WTC11 (cell line): ENCODE measurements around the gene MBNL1. TPM values are rescaled to one million over a fixed set of nuclear protein-coding genes. Genes with fewer than 3 reads are reported as not detected.

ENCODE experiments used
- ATAC-seq: fragments of 200-7000 bp; cut with Tn5 transposase; 2 replicates; pipeline ENCODE4 v1.10.0; 2021; ENCODE audit warnings: mild to moderate bottlenecking, moderate library complexity
- CTCF ChIA-PET: fragments of 300-600 bp; sonication (Branson Sonifier 250); formaldehyde crosslinking; loops from one replicate; lab custom pipeline; 2021; ENCODE audit warnings: antibody characterized with exemption; lab: Charles Lee
- POLR2A ChIA-PET: fragments of 350-600 bp; sonication (Branson Sonifier 250); formaldehyde crosslinking; loops from one replicate; lab custom pipeline; 2021; ENCODE audit warnings: antibody characterized with exemption; lab: Charles Lee
- DNase-seq: peaks from one replicate; pipeline ENCODE4 v3.0.0; 2021; ENCODE audit warnings: low spot score
- H3K27ac Mint-ChIP-seq: 2 replicates; pipeline ENCODE4 v1.8.0; 2021; ENCODE audit warnings: mixed read lengths
- H3K27me3 Mint-ChIP-seq: 2 replicates; pipeline ENCODE4 v1.8.0; 2021; ENCODE audit warnings: low read depth, mild to moderate bottlenecking, moderate library complexity, mixed read lengths
- H3K36me3 Mint-ChIP-seq: 2 replicates; pipeline ENCODE4 v1.8.0; 2021; ENCODE audit warnings: mixed read lengths
- H3K4me1 Mint-ChIP-seq: 2 replicates; pipeline ENCODE4 v1.8.0; 2022; ENCODE audit warnings: mixed read lengths
- H3K4me3 Mint-ChIP-seq: 2 replicates; pipeline ENCODE4 v1.8.0; 2021; ENCODE audit warnings: mild to moderate bottlenecking, moderate library complexity, mixed read lengths
- H3K9me3 Mint-ChIP-seq: 2 replicates; pipeline ENCODE4 v1.8.0; 2021; ENCODE audit warnings: mixed read lengths
- AFF4 ChIP-seq: sonication (generic); formaldehyde crosslinking; IDR thresholded peaks from 2 replicates; pipeline ENCODE4 v1.8.1; 2023; ENCODE audit warnings: mild to moderate bottlenecking, missing genetic modification reagents, borderline replicate concordance
- AR ChIP-seq: fragments of 250-450 bp; sonication (Bioruptor Pico); IDR thresholded peaks from 2 replicates; pipeline ENCODE4 v1.9.0; 2021; ENCODE audit warnings: mild to moderate bottlenecking
- ATF2 ChIP-seq: sonication (generic); formaldehyde crosslinking; IDR thresholded peaks from 2 replicates; pipeline ENCODE4 v1.8.1; 2022; ENCODE audit warnings: low read depth, missing genetic modification reagents, borderline replicate concordance
- CTCF ChIP-seq: fragments of 200-600 bp; IDR thresholded peaks from 2 replicates; pipeline ENCODE4 v1.8.0; 2022; ENCODE audit warnings: antibody characterized with exemption
- E2F1 ChIP-seq: sonication (generic); formaldehyde crosslinking; IDR thresholded peaks from 2 replicates; pipeline ENCODE4 v1.8.0; 2022; ENCODE audit warnings: mild to moderate bottlenecking, missing genetic modification reagents
- FOXJ3 ChIP-seq: sonication (generic); formaldehyde crosslinking; IDR thresholded peaks from 2 replicates; pipeline ENCODE4 v1.9.0; 2021; ENCODE audit warnings: missing genetic modification reagents, mild to moderate bottlenecking, borderline replicate concordance
- HMGXB4 ChIP-seq: sonication (generic); formaldehyde crosslinking; IDR thresholded peaks from 2 replicates; pipeline ENCODE4 v1.8.1; 2023; ENCODE audit warnings: mild to moderate bottlenecking, moderate library complexity, missing genetic modification reagents
- MAX ChIP-seq: sonication (generic); formaldehyde crosslinking; IDR thresholded peaks from 2 replicates; pipeline ENCODE4 v1.8.0; 2022; ENCODE audit warnings: mild to moderate bottlenecking, missing genetic modification reagents
- NFATC4 ChIP-seq: fragments of 250-450 bp; sonication (Bioruptor Pico); IDR thresholded peaks from 2 replicates; pipeline ENCODE4 v1.9.0; 2021; ENCODE audit warnings: mild to moderate bottlenecking
- NFE2L1 ChIP-seq: sonication (generic); formaldehyde crosslinking; IDR thresholded peaks from 2 replicates; pipeline ENCODE4 v1.8.1; 2023; ENCODE audit warnings: missing genetic modification reagents
- NR1H2 ChIP-seq: sonication (generic); formaldehyde crosslinking; IDR thresholded peaks from 2 replicates; pipeline ENCODE4 v1.9.0; 2021; ENCODE audit warnings: mild to moderate bottlenecking, moderate library complexity, missing genetic modification reagents
- NR2C2 ChIP-seq: sonication (generic); formaldehyde crosslinking; IDR thresholded peaks from 2 replicates; pipeline ENCODE4 v1.8.0; 2022; ENCODE audit warnings: mild to moderate bottlenecking, missing genetic modification reagents
- RELA ChIP-seq: sonication (generic); formaldehyde crosslinking; IDR thresholded peaks from 2 replicates; pipeline ENCODE4 v1.8.1; 2022; ENCODE audit warnings: missing genetic modification reagents, mild to moderate bottlenecking, borderline replicate concordance
- TCF7 ChIP-seq: sonication (generic); formaldehyde crosslinking; IDR thresholded peaks from 2 replicates; pipeline ENCODE4 v1.8.0; 2022; ENCODE audit warnings: mild to moderate bottlenecking, low read depth, missing genetic modification reagents, moderate library complexity
- USF2 ChIP-seq: sonication (generic); formaldehyde crosslinking; IDR thresholded peaks from 2 replicates; pipeline ENCODE4 v1.8.1; 2023; ENCODE audit warnings: mild to moderate bottlenecking, missing genetic modification reagents, moderate library complexity
- ZNF281 ChIP-seq: sonication (generic); formaldehyde crosslinking; IDR thresholded peaks from 2 replicates; pipeline ENCODE4 v1.8.0; 2023; ENCODE audit warnings: mild to moderate bottlenecking, missing genetic modification reagents
- total RNA-seq: library from RNA; stranded (reverse); gene quantifications from 3 replicates; pipeline ENCODE4 v1.2.3, GENCODE V29; 2021

Gene MBNL1
- total RNA-seq, 1 experiment from 2014 or later, result 20.4 TPM

GRCh38 chr3:152430223-152431002 is 161.7 kb downstream of the MBNL1 start (continued):
- TF ChIP-seq ZNF281 (no peak), MAX (no peak), AFF4 (CRISPR knock-in tag) (no peak), CTCF (no peak), NR1H2 (CRISPR knock-in tag) (no peak), E2F1 (CRISPR knock-in tag) (no peak), NR2C2 (CRISPR knock-in tag) (no peak)
- TF ChIP-seq, all 79 proteins: peak for 0

GRCh38 chr3:152434142-152434541 is 165.4 kb downstream of the MBNL1 start:
- CTCF ChIA-PET, result no interaction called here
- no peak for DNase-seq
- TF ChIP-seq NFATC4 (CRISPR knock-in tag), result no peak
- TF ChIP-seq NFE2L1 (CRISPR knock-in tag), result no peak
- no peak for TF ChIP-seq RELA (CRISPR knock-in tag)
- no peak for TF ChIP-seq USF2 (CRISPR knock-in tag)
- no peak for TF ChIP-seq FOXJ3 (CRISPR knock-in tag)
- TF ChIP-seq HMGXB4, result no peak
- TF ChIP-seq AR (CRISPR knock-in tag), result no peak
- TF ChIP-seq ATF2, result no peak
- no peak for TF ChIP-seq TCF7 (CRISPR knock-in tag)

More at GRCh38 chr3:152434142-152434541, 165.4 kb downstream of the MBNL1 start:
- Mint-ChIP-seq H3K4me3 (no peak overlapping the region), H3K36me3 (peaks cover 16% of the 10 kb centered on the region), H3K27me3 (no peaks in the 10 kb centered on the region), H3K4me1 (peaks cover 3% of the 10 kb centered on the region; the same call in 1 of the 2 replicates), H3K9me3 (peaks cover 15% of the 10 kb centered on the region), H3K27ac (no peak overlapping the region)
- no peak for ATAC-seq
- POLR2A ChIA-PET, result no interaction called here
